LNCaP clone FGC (cell line): ENCODE data around the gene C15orf62.

Experiments
- DNase-seq: peaks from one replicate; pipeline ENCODE4 v3.0.0-alpha.2; 2011; ENCODE audit warnings: low read depth
- H3K4me3 ChIP-seq: 2 replicates; pipeline ENCODE4 v1.5.1; 2011; ENCODE audit warnings: mild to moderate bottlenecking, low read depth, low read length, control low read depth
- CTCF ChIP-seq: IDR thresholded peaks from 2 replicates; pipeline ENCODE4 v1.5.1; 2012; ENCODE audit warnings: mild to moderate bottlenecking; ENCODE audit not compliant: control insufficient read depth, insufficient read depth; ENCODE audit errors: extremely low read depth

Gene C15orf62

GRCh38 chr15:40754883-40755811 lies 14.6 kb upstream of the C15orf62 start, which contains the start of gene RMDN3:
TSS of gene RMDN3 (minus strand) at chr15:40755254. CDS start at chr15:40754783, 471 bp downstream.
- H3K4me3 ChIP-seq, result peak within 1 kb of the TSS; percentile 99
- DNase-seq, result peak; percentile 63
- TF ChIP-seq CTCF, result no peak

- peak overlapping the region; percentile 99 for H3K4me3 ChIP-seq
- no peak for TF ChIP-seq CTCF
- DNase-seq, result no peak
Observed at GRCh38 chr15:40755812-40756208, 14.0 kb upstream of the C15orf62 start.

- no peak for DNase-seq
- H3K4me3 ChIP-seq, result no peak overlapping the region
- no peak for TF ChIP-seq CTCF
Observed at GRCh38 chr15:40756938-40757337, 12.8 kb upstream of the C15orf62 start.

GRCh38 chr15:40759961-40760360 lies 9.8 kb upstream of the C15orf62 start:
- no peak for DNase-seq
- no peak overlapping the region for H3K4me3 ChIP-seq
- TF ChIP-seq CTCF, result no peak

- no peak for DNase-seq
- peak overlapping the region; percentile 67 for H3K4me3 ChIP-seq
- TF ChIP-seq CTCF, result no peak
Observed at GRCh38 chr15:40762919-40763800, 6.6 kb upstream of the C15orf62 start.

- peak; percentile 61 for TF ChIP-seq CTCF
- peak; percentile 34 for DNase-seq
- peak within 1 kb of the TSS; percentile 67 for H3K4me3 ChIP-seq
Observed at GRCh38 chr15:40763801-40764628, 5.8 kb upstream of the C15orf62 start, which contains the start of gene GCHFR. TSS of gene GCHFR (plus strand) at chr15:40764068. CDS start at chr15:40764181, 113 bp downstream.
